Left lung (tissue), 10 donors: ENCODE measurements around the gene EFNA2. TPM values are rescaled to one million over a fixed set of nuclear protein-coding genes. Genes with fewer than 3 reads are reported as not detected.

Source experiments
- ATAC-seq: fragments of 200-7000 bp; cut with Tn5 transposase; one replicate; pipeline ENCODE4 v1.9.1; 2020; ENCODE audit warnings: moderate library complexity
- DNase-seq, 4 donors: peaks; one replicate each; pipeline ENCODE4 v3.0.0-alpha.2; 2013 to 2020
- H3K27ac ChIP-seq, 2 donors: fragments of 200-600 bp; sonication (generic) in 1 of 2; one replicate each; pipeline versions ENCODE4 v1.5.0 to v1.8.0; 2020 to 2021
- H3K27me3 ChIP-seq, 2 donors: fragments of 200-600 bp; sonication (generic) in 1 of 2; one replicate each; pipeline versions ENCODE4 v1.5.0 to v1.8.0; 2020 to 2021
- H3K36me3 ChIP-seq, 2 donors: fragments of 200-600 bp; sonication (generic) in 1 of 2; one replicate each; pipeline versions ENCODE4 v1.5.0 to v1.8.0; 2020 to 2021
- H3K4me1 ChIP-seq, 2 donors: fragments of 200-600 bp; one replicate each; pipeline ENCODE4 v1.8.0; 2021
- H3K4me3 ChIP-seq, 2 donors: fragments of 200-600 bp; sonication (generic) in 1 of 2; one replicate each; pipeline versions ENCODE4 v1.5.0 to v1.8.0; 2020 to 2021; ENCODE audit warnings: mild to moderate bottlenecking in 1 of 2
- H3K9me3 ChIP-seq, 2 donors: fragments of 200-600 bp; sonication (generic) in 1 of 2; one replicate each; pipeline versions ENCODE4 v1.5.0 to v1.8.0; 2020 to 2021
- CTCF ChIP-seq, 2 donors: fragments of 200-600 bp; sonication (generic) in 1 of 2; IDR thresholded peaks; one replicate each; pipeline versions ENCODE4 v1.5.0 to v1.8.0; 2021; ENCODE audit warnings: antibody characterized with exemption in 2 of 2
- intact Hi-C, 2 donors: fragments of 100-400 bp; cut with DNase I; formaldehyde crosslinking; loops; one replicate each; pipeline versions ENCODE4 v1.11.2 to v1.14.2; 2022
- polyA plus RNA-seq, 6 donors: library from polyadenylated mRNA; unstranded; fragments of 120-200 nt; gene quantifications; one replicate each; pipeline ENCODE4 v1.2.1, GENCODE V29; 2013; ENCODE audit not compliant: insufficient read length in 6 of 6
- total RNA-seq, 2 donors: library from RNA; stranded (reverse); fragmentation: NEBNext Ultra II Directional; extraction: Animal tissue kit (Norgen Biotek cat#: 25700); gene quantifications; one replicate each; pipeline ENCODE4 v1.2.1, GENCODE V29; 2021
- donor health status: DM: no; HTN: yes; CAD: no.
- donor health status: DM: no; HTN: no; CAD: no.

The EFNA2 gene
- total and polyA plus RNA-seq, 8 donors: 0.48 to 2.0 (median 0.79) TPM; not detected in 1

- no peak for ATAC-seq
- no peak for TF ChIP-seq CTCF (IDR thresholded peaks at IDR 0.05)
- H3K4me1 ChIP-seq: peaks cover 3 to 4% of the 10 kb centered on the region in 2 donors
- no peak overlapping the region for H3K27ac ChIP-seq
- intact Hi-C loops: no loop called here
- no peaks in the 10 kb centered on the region for H3K36me3 ChIP-seq
- no peaks in the 10 kb centered on the region for H3K9me3 ChIP-seq
- peaks cover 38 to 100% of the 10 kb centered on the region in 2 donors for H3K27me3 ChIP-seq
- no peak for DNase-seq
- H3K4me3 ChIP-seq: no peak overlapping the region
Observed at GRCh38 chr19:1290703-1291651, 5.3 kb downstream of the EFNA2 start.

- ATAC-seq (no peak), DNase-seq (no peak)
- no peaks in the 10 kb centered on the region for H3K36me3 ChIP-seq
- H3K4me3 ChIP-seq: no peak overlapping the region
- intact Hi-C loops: no loop called here
- no peak overlapping the region for H3K27ac ChIP-seq
- peaks cover 31 to 100% of the 10 kb centered on the region in 2 donors for H3K27me3 ChIP-seq
- no peaks in the 10 kb centered on the region for H3K9me3 ChIP-seq
- no peak for TF ChIP-seq CTCF (IDR thresholded peaks at IDR 0.05)
- peaks cover 3 to 4% of the 10 kb centered on the region in 2 donors for H3K4me1 ChIP-seq
Observed at GRCh38 chr19:1291761-1292418, 6.2 kb downstream of the EFNA2 start.

GRCh38 chr19:1292419-1293151 is 6.9 kb downstream of the EFNA2 start:
- intact Hi-C loops: no loop called here
- TF ChIP-seq CTCF (IDR thresholded peaks at IDR 0.05): no peak
- Histone ChIP-seq H3K9me3 (no peaks in the 10 kb centered on the region), H3K27me3 (peaks cover 24 to 95% of the 10 kb centered on the region in 2 donors), H3K4me1 (peaks cover 3 to 4% of the 10 kb centered on the region in 2 donors), H3K36me3 (no peaks in the 10 kb centered on the region), H3K4me3 (no peak overlapping the region), H3K27ac (no peak overlapping the region)
- no peak for ATAC-seq
- DNase-seq: no peak

GRCh38 chr19:1293782-1294604 is 8.3 kb downstream of the EFNA2 start:
- ATAC-seq (no peak), DNase-seq (no peak)

More at GRCh38 chr19:1293782-1294604, 8.3 kb downstream of the EFNA2 start:
- Histone ChIP-seq H3K4me3 (no peak overlapping the region), H3K27ac (no peak overlapping the region), H3K27me3 (peaks cover 11 to 91% of the 10 kb centered on the region in 2 donors), H3K4me1 (peaks cover 3 to 4% of the 10 kb centered on the region in 2 donors), H3K9me3 (no peaks in the 10 kb centered on the region), H3K36me3 (no peaks in the 10 kb centered on the region)
- intact Hi-C loops: no loop called here
- TF ChIP-seq CTCF (IDR thresholded peaks at IDR 0.05): no peak
